WERI-Rb-1 (cell line): Measurements from ENCODE around the gene STON1.
"Not testable (repeated sequence)": the region's sequence is repeated elsewhere in the genome, so short reads cannot be mapped to it uniquely, and the experiment has no call there.

Experiments
- DNase-seq: peaks from one replicate; pipeline ENCODE4 v3.0.0-alpha.2; 2020
- H3K27ac ChIP-seq: fragments of 250-450 bp; sonication (Bioruptor Pico); 2 replicates; pipeline ENCODE4 v1.5.1; 2020; ENCODE audit warnings: mild to moderate bottlenecking, moderate library complexity
- H3K27me3 ChIP-seq: fragments of 250-450 bp; sonication (Bioruptor Pico); 2 replicates; pipeline ENCODE4 v1.5.1; 2021; ENCODE audit warnings: mild to moderate bottlenecking, low read depth, moderate library complexity; ENCODE audit not compliant: insufficient read depth, severe bottlenecking
- H3K36me3 ChIP-seq: fragments of 250-450 bp; sonication (Bioruptor Pico); 2 replicates; pipeline ENCODE4 v1.5.1; 2020; ENCODE audit warnings: mild to moderate bottlenecking, moderate library complexity
- H3K4me3 ChIP-seq: 2 replicates; pipeline ENCODE4 v1.5.1; 2011; ENCODE audit warnings: low read depth, mild to moderate bottlenecking, control low read depth, low read length
- H3K9me3 ChIP-seq: fragments of 250-450 bp; sonication (Bioruptor Pico); 2 replicates; pipeline ENCODE4 v1.5.1; 2021; ENCODE audit warnings: mild to moderate bottlenecking, moderate library complexity; ENCODE audit not compliant: severe bottlenecking
- CTCF ChIP-seq: IDR thresholded peaks from 2 replicates; pipeline ENCODE4 v1.5.1; 2011; ENCODE audit warnings: low read depth, mild to moderate bottlenecking, control low read depth, inconsistent platforms, low read length

STON1 gene

GRCh38 chr2:48588745-48589144, 58.8 kb downstream of the STON1 start:
- Histone ChIP-seq H3K4me3 (no peak overlapping the region), H3K27ac (no peak overlapping the region), H3K27me3 (no peaks in the 10 kb centered on the region), H3K36me3 (no peaks in the 10 kb centered on the region; the same call in 1 of the 2 replicates), H3K9me3 (no peaks in the 10 kb centered on the region)
- TF ChIP-seq CTCF: no peak
- no peak for DNase-seq

GRCh38 chr2:48589170-48589767, 59.3 kb downstream of the STON1 start:
- peak; percentile 71 for DNase-seq
- Histone ChIP-seq H3K9me3 (no peaks in the 10 kb centered on the region), H3K27me3 (no peaks in the 10 kb centered on the region), H3K4me3 (no peak overlapping the region), H3K27ac (no peak overlapping the region), H3K36me3 (no peaks in the 10 kb centered on the region; the same call in 1 of the 2 replicates)
- TF ChIP-seq CTCF: peak; percentile 74

GRCh38 chr2:48590017-48590416, 60.1 kb downstream of the STON1 start:
- H3K27ac ChIP-seq: no peak overlapping the region
- no peak for TF ChIP-seq CTCF
- DNase-seq: no peak

GRCh38 chr2:48592067-48592466, 62.1 kb downstream of the STON1 start:
- no peak for TF ChIP-seq CTCF
- no peak for DNase-seq
- no peak overlapping the region for H3K27ac ChIP-seq

More at GRCh38 chr2:48590017-48590416, 60.1 kb downstream of the STON1 start:
- H3K9me3 ChIP-seq: no peaks in the 10 kb centered on the region
- no peaks in the 10 kb centered on the region; the same call in 1 of the 2 replicates for H3K36me3 ChIP-seq
- no peaks in the 10 kb centered on the region for H3K27me3 ChIP-seq
- no peak overlapping the region for H3K4me3 ChIP-seq

GRCh38 chr2:48596751-48597150, 66.8 kb downstream of the STON1 start:
- not testable (repeated sequence) for H3K36me3 ChIP-seq, DNase-seq, H3K27ac ChIP-seq, H3K9me3 ChIP-seq, H3K27me3 ChIP-seq, H3K4me3 ChIP-seq

More at GRCh38 chr2:48592067-48592466, 62.1 kb downstream of the STON1 start:
- H3K4me3 ChIP-seq: no peak overlapping the region
- H3K27me3 ChIP-seq: no peaks in the 10 kb centered on the region
- no peaks in the 10 kb centered on the region; the same call in 1 of the 2 replicates for H3K36me3 ChIP-seq
- no peaks in the 10 kb centered on the region for H3K9me3 ChIP-seq

GRCh38 chr2:48597492-48597891, 67.5 kb downstream of the STON1 start:
- Histone ChIP-seq H3K4me3 (no peak overlapping the region), H3K9me3 (no peaks in the 10 kb centered on the region), H3K36me3 (no peaks in the 10 kb centered on the region; the same call in 1 of the 2 replicates), H3K27me3 (no peaks in the 10 kb centered on the region), H3K27ac (no peak overlapping the region)
- no peak for TF ChIP-seq CTCF
- DNase-seq: no peak
